MM.1S (cell line): Measurements from ENCODE around the gene UBR2.
"Not testable (repeated sequence)": the region's sequence is repeated elsewhere in the genome, so short reads cannot be mapped to it uniquely, and the experiment has no call there.

ENCODE experiments used
- DNase-seq: peaks from one replicate; pipeline ENCODE4 v3.0.0-alpha.2; 2015
- H2AFZ ChIP-seq: fragments of 300-600 bp; sonication (generic); 2 replicates; pipeline ENCODE4 v1.6.0; 2016; ENCODE audit warnings: antibody characterized with exemption, low read length
- H3F3A ChIP-seq: fragments of 300-600 bp; sonication (generic); 2 replicates; pipeline ENCODE4 v1.6.1; 2016; ENCODE audit warnings: mild to moderate bottlenecking, antibody characterized with exemption, low read length, moderate library complexity, mixed read lengths; ENCODE audit not compliant: insufficient read depth
- H3K27ac ChIP-seq: fragments of 300-600 bp; sonication (generic); 2 replicates; pipeline ENCODE4 v1.5.1; 2016; ENCODE audit warnings: mild to moderate bottlenecking, low read length
- H3K27me3 ChIP-seq: fragments of 300-600 bp; sonication (generic); replicated peaks from 2 replicates; pipeline ENCODE4 v1.6.0; 2016; ENCODE audit warnings: low read length; ENCODE audit not compliant: insufficient read depth
- H3K36me3 ChIP-seq: fragments of 300-600 bp; sonication (generic); replicated peaks from 2 replicates; pipeline ENCODE4 v1.6.1; 2016; ENCODE audit warnings: mild to moderate bottlenecking, low read length, mixed read lengths; ENCODE audit not compliant: insufficient read depth
- H3K4me1 ChIP-seq: fragments of 300-600 bp; sonication (generic); 2 replicates; pipeline ENCODE4 v1.6.1; 2016; ENCODE audit warnings: low read length, mixed read lengths
- H3K4me2 ChIP-seq: fragments of 300-600 bp; sonication (generic); 2 replicates; pipeline ENCODE4 v1.6.0; 2016; ENCODE audit warnings: low read depth, low read length
- H3K4me3 ChIP-seq: fragments of 300-600 bp; sonication (generic); 2 replicates; pipeline ENCODE4 v1.5.1; 2016; ENCODE audit warnings: low read length, mixed read lengths
- H3K79me2 ChIP-seq: fragments of 300-600 bp; sonication (generic); 2 replicates; pipeline ENCODE4 v1.6.1; 2016; ENCODE audit warnings: mixed run types, low read length, mixed read lengths
- H3K9ac ChIP-seq: fragments of 300-600 bp; sonication (generic); 2 replicates; pipeline ENCODE4 v1.6.1; 2016; ENCODE audit warnings: low read length, mixed read lengths
- H3K9me2 ChIP-seq: fragments of 300-600 bp; sonication (generic); replicated peaks from 2 replicates; pipeline ENCODE4 v1.6.1; 2016; ENCODE audit warnings: mild to moderate bottlenecking, low read length, mixed read lengths; ENCODE audit not compliant: insufficient read depth
- H3K9me3 ChIP-seq: fragments of 300-600 bp; sonication (generic); replicated peaks from 2 replicates; pipeline ENCODE4 v1.6.1; 2016; ENCODE audit warnings: mild to moderate bottlenecking, low read length, mixed read lengths; ENCODE audit not compliant: insufficient read depth
- H4K20me1 ChIP-seq: fragments of 300-600 bp; sonication (generic); 2 replicates; pipeline ENCODE4 v1.6.1; 2016; ENCODE audit warnings: mild to moderate bottlenecking, low read length, moderate library complexity, mixed read lengths; ENCODE audit not compliant: insufficient read depth
- CTCF ChIP-seq: fragments of 300-600 bp; sonication (generic); IDR thresholded peaks from 2 replicates; pipeline ENCODE4 v1.5.1; 2016; ENCODE audit warnings: antibody characterized with exemption, low read length, mixed read lengths
- EZH2 ChIP-seq: fragments of 300-600 bp; sonication (generic); optimal IDR thresholded peaks from 2 replicates; pipeline ENCODE3; 2017; ENCODE audit warnings: low read depth, mild to moderate bottlenecking, antibody characterized with exemption, low read length, mixed read lengths
- EZH2phosphoT487 ChIP-seq: fragments of 300-600 bp; sonication (generic); IDR thresholded peaks from 2 replicates; pipeline ENCODE4 v1.6.1; 2018; ENCODE audit warnings: antibody characterized with exemption, low read length

The UBR2 gene

GRCh38 chr6:42571611-42572342 lies 7.9 kb downstream of the UBR2 start:
- peak overlapping the region; percentile 33; the same call in 1 of the 2 replicates for H3K27ac ChIP-seq
- peaks cover 9% of the 10 kb centered on the region; the same call in 1 of the 2 replicates for H3F3A ChIP-seq
- H3K79me2 ChIP-seq, result peaks cover 98% of the 10 kb centered on the region
- TF ChIP-seq EZH2, result no peak
- TF ChIP-seq CTCF, result no peak
- no peak for TF ChIP-seq EZH2phosphoT487
- no peaks in the 10 kb centered on the region for H3K27me3 ChIP-seq
- H3K4me1 ChIP-seq, result peaks cover 6% of the 10 kb centered on the region
- peak overlapping the region; percentile 33 for H3K4me3 ChIP-seq
- H3K36me3 ChIP-seq, result no peaks in the 10 kb centered on the region; the same call in 1 of the 2 replicates
- H3K4me2 ChIP-seq, result peak overlapping the region; percentile 73
- H3K9me2 ChIP-seq, result no peaks in the 10 kb centered on the region
- H3K9me3 ChIP-seq, result no peaks in the 10 kb centered on the region
- peak overlapping the region; percentile 3; the same call in 1 of the 2 replicates for H3K9ac ChIP-seq
- no peak overlapping the region for H2AFZ ChIP-seq
- DNase-seq, result peak; percentile 12
- no peaks in the 10 kb centered on the region for H4K20me1 ChIP-seq

DNA sequence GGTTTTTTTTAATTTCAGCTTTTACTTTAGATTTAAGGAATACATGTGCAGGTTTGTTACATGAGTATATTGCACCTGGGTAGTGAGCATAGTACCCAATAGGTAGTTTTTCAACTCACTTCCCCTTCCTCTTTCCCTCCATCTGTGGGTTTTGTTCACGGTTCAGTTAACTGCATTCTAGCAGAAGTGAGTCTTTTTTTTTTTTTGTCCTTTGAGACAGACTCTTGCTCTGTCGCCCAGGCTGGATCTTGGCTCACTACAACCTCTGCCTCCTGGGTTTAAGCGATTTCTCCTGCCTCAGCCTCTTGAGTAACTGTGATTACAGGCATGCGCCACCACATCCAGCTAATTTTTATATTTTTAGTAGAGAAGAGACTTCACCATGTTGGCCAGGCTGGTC lies 8.7 kb downstream of the UBR2 start:
- peak overlapping the region; percentile 33; the same call in 1 of the 2 replicates for H3K27ac ChIP-seq

DNA sequence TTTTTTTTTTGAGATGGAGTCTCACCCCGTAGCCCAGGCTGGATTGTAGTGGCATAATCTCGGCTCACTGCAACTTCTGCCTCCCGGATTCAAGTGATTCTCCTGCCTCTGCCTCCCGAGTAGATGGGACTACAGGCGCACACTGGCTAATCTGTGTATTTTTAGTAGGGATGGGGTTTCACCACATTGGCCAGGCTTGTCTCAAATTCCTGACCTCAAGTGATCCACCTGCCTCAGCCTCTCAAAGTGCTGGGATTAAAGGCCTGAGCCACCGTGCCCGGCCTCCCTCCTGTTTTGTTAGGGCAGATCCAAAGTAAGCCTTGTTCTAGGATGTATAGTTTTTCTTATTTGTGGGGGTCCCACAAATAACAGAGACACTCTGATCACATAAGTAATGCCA lies 12.7 kb downstream of the UBR2 start:
- H3K4me2 ChIP-seq, H3K36me3 ChIP-seq, H3K9me2 ChIP-seq, H2AFZ ChIP-seq, H3K27me3 ChIP-seq, H3K4me3 ChIP-seq, H3K9ac ChIP-seq, H3K27ac ChIP-seq, H3K9me3 ChIP-seq, H4K20me1 ChIP-seq, DNase-seq, H3K4me1 ChIP-seq, H3F3A ChIP-seq: not testable (repeated sequence)
- peaks cover 86% of the 10 kb centered on the region for H3K79me2 ChIP-seq

More for the DNA sequence above, 8.7 kb downstream of the UBR2 start:
- Histone ChIP-seq H3K4me2 (peak overlapping the region; percentile 73; the same call in 1 of the 2 replicates), H3K9me3 (no peaks in the 10 kb centered on the region), H3K36me3 (no peaks in the 10 kb centered on the region; the same call in 1 of the 2 replicates), H3K27me3 (no peaks in the 10 kb centered on the region), H2AFZ (no peak overlapping the region), H3K9ac (no peak overlapping the region), H3K9me2 (no peaks in the 10 kb centered on the region), H3K4me3 (peak overlapping the region; percentile 33; the same call in 1 of the 2 replicates), H3K79me2 (peaks cover 97% of the 10 kb centered on the region), H3F3A (peaks cover 9% of the 10 kb centered on the region; the same call in 1 of the 2 replicates), H3K4me1 (peaks cover 6% of the 10 kb centered on the region), H4K20me1 (no peaks in the 10 kb centered on the region)
- TF ChIP-seq EZH2phosphoT487 (no peak), EZH2 (no peak), CTCF (no peak)
- peak; percentile 46 for DNase-seq

DNA sequence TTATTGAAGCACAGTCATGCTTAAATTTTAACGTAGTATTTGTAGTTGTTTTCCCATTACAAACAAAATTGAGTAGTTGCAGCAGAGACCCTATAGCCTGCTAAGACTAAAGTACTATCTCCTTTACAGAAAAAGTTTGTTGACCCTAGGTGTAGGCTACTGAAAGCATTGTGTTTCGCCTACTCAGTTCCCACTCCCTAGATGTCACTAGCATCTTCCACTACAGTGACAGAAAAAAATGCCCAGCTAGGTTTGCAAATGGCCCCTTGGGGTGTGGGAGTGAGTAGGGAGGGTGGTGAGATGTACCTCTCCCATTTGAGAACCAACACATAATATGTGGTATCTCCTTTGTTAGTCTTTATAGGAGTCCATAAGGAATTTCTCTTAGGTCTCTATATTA lies 34.5 kb downstream of the UBR2 start:
- Histone ChIP-seq H4K20me1 (no peaks in the 10 kb centered on the region; the same call in 1 of the 2 replicates), H3K9ac (no peak overlapping the region), H3K9me3 (no peaks in the 10 kb centered on the region), H3K27me3 (no peaks in the 10 kb centered on the region), H3K4me3 (no peak overlapping the region), H3K4me1 (no peaks in the 10 kb centered on the region), H3K36me3 (no peaks in the 10 kb centered on the region), H3F3A (no peaks in the 10 kb centered on the region), H3K79me2 (peaks cover 28% of the 10 kb centered on the region), H3K27ac (no peak overlapping the region), H2AFZ (no peak overlapping the region), H3K9me2 (no peaks in the 10 kb centered on the region), H3K4me2 (no peak overlapping the region)
- no peak for DNase-seq
- TF ChIP-seq CTCF (no peak), EZH2 (no peak), EZH2phosphoT487 (no peak)
